Measurements from ENCODE around the gene IGFBP4. TPM values are rescaled to one million over a fixed set of nuclear protein-coding genes. Genes with fewer than 3 reads are reported as not detected.

Gene IGFBP4
- polyA plus RNA-seq, 1 of the 3 experiments (the other 2 are of a cell fraction) = 128 TPM

DNA sequence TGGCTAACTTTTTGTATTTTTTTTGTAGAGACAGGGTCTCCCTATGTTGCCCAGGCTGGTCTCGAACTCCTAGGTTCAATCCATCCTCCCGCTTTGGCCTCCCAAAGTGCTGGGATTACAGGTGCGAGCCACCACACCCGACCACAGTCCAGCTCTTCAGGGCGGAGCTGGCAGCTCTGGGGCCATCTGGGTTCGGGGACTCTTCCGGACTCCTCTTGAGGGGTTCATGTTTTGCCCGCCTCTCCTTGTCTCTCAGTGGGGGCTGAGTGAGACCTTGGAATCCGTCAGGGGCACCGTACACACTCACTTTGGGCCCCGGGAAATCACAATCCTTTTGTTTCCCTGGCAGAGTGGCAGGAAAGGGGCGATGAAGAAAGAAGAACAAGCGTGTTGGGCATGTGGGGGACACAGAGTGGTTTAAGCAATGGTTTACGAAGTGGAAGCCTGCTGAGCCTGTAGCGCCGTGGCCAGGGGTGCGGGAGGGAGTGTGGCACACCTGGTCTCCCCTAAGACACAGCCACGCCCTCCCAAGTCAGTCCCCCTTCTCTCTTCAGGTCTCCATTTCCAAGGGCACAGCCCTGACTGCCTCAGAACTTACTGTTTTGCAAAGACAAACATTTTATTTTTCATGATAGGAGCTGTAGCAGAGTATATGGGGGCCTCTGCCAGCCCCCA, 32.1 kb downstream of the IGFBP4 start (continued):
- TF ChIP-seq, protein P1, sequence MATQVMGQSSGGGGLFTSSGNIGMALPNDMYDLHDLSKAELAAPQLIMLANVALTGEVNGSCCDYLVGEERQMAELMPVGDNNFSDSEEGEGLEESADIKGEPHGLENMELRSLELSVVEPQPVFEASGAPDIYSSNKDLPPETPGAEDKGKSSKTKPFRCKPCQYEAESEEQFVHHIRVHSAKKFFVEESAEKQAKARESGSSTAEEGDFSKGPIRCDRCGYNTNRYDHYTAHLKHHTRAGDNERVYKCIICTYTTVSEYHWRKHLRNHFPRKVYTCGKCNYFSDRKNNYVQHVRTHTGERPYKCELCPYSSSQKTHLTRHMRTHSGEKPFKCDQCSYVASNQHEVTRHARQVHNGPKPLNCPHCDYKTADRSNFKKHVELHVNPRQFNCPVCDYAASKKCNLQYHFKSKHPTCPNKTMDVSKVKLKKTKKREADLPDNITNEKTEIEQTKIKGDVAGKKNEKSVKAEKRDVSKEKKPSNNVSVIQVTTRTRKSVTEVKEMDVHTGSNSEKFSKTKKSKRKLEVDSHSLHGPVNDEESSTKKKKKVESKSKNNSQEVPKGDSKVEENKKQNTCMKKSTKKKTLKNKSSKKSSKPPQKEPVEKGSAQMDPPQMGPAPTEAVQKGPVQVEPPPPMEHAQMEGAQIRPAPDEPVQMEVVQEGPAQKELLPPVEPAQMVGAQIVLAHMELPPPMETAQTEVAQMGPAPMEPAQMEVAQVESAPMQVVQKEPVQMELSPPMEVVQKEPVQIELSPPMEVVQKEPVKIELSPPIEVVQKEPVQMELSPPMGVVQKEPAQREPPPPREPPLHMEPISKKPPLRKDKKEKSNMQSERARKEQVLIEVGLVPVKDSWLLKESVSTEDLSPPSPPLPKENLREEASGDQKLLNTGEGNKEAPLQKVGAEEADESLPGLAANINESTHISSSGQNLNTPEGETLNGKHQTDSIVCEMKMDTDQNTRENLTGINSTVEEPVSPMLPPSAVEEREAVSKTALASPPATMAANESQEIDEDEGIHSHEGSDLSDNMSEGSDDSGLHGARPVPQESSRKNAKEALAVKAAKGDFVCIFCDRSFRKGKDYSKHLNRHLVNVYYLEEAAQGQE (IDR thresholded peaks at IDR 0.05; ENCODE audit: low read depth, low read length) = no peak
- TF ChIP-seq EZH2phosphoT487 (IDR thresholded peaks at IDR 0.05; ENCODE audit: borderline replicate concordance, low read depth) (no peak), EP300 (IDR thresholded peaks at IDR 0.05; ENCODE audit: borderline replicate concordance in 1 of 2, low read depth in 1 of 2, low read length in 1 of 2) (no peak)

DNA sequence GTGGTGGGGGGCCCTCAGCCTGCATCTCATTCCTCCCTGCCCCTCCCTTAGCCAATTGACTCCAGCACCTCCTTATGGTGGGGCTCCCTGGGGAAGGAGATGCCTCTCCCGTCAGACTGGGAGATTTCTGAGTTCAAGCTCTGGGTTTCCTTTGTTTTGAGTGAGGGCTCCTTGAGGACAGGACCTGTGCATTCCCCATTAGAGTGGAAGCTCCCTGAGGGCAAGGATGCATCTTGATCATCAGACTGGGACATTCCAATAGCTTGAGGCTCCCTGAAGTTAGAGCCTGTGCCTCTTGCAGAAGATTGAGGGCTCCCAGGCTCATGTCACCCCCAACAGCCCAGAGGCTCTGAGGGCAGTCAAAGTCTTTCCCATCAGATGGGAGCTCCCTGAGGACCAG, 34.5 kb downstream of the IGFBP4 start:
- H3F3A ChIP-seq (replicated peaks; ENCODE audit: insufficient read depth) = no peaks in the 10 kb centered on the region
- H3K9me2 ChIP-seq = no peaks in the 10 kb centered on the region
- 86% methylated on average over 1 of the region's 1 CpG for WGBS (ENCODE audit: low lambda C conversion rate)
- no peak overlapping the region for H3K27ac ChIP-seq (ENCODE audit: low read depth in 2 of 2, low read length in 1 of 2)
- no peaks in the 10 kb centered on the region for H3K27me3 ChIP-seq (ENCODE audit: insufficient read depth)
- no peak overlapping the region for H3K4me2 ChIP-seq
- no peaks in the 10 kb centered on the region for H4K20me1 ChIP-seq (ENCODE audit: insufficient read depth)
- DNase-seq = no peak
- no peak overlapping the region for H2AFZ ChIP-seq (ENCODE audit: low read depth)
- H3K9ac ChIP-seq = no peak overlapping the region
- H3K79me2 ChIP-seq (ENCODE audit: insufficient read depth) = no peaks in the 10 kb centered on the region
- H3K9me3 ChIP-seq = no peaks in the 10 kb centered on the region
- TF ChIP-seq, protein P2, sequence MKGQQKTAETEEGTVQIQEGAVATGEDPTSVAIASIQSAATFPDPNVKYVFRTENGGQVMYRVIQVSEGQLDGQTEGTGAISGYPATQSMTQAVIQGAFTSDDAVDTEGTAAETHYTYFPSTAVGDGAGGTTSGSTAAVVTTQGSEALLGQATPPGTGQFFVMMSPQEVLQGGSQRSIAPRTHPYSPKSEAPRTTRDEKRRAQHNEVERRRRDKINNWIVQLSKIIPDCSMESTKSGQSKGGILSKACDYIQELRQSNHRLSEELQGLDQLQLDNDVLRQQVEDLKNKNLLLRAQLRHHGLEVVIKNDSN (IDR thresholded peaks at IDR 0.05; ENCODE audit: borderline replicate concordance, low read depth) = no peak
- TF ChIP-seq RAD21 (IDR thresholded peaks at IDR 0.05; ENCODE audit: low read length) = no peak
- no peak for TF ChIP-seq ELF1 (IDR thresholded peaks at IDR 0.05)
- no peak for TF ChIP-seq NRF1 (IDR thresholded peaks at IDR 0.05; ENCODE audit: low read depth, low read length)
- TF ChIP-seq JUND (IDR thresholded peaks at IDR 0.05) = no peak
- no peak for TF ChIP-seq POLR2AphosphoS5 (IDR thresholded peaks at IDR 0.05; ENCODE audit: low read depth, low read length)
- no peak for TF ChIP-seq SMC3 (IDR thresholded peaks at IDR 0.05; ENCODE audit: low read depth, low read length)
- no peak for TF ChIP-seq SIN3A (IDR thresholded peaks at IDR 0.05; ENCODE audit: borderline replicate concordance, low read depth, low read length)
- TF ChIP-seq GATA2 (CRISPR knock-in tag; IDR thresholded peaks at IDR 0.05) = no peak
- TF ChIP-seq, protein P3, sequence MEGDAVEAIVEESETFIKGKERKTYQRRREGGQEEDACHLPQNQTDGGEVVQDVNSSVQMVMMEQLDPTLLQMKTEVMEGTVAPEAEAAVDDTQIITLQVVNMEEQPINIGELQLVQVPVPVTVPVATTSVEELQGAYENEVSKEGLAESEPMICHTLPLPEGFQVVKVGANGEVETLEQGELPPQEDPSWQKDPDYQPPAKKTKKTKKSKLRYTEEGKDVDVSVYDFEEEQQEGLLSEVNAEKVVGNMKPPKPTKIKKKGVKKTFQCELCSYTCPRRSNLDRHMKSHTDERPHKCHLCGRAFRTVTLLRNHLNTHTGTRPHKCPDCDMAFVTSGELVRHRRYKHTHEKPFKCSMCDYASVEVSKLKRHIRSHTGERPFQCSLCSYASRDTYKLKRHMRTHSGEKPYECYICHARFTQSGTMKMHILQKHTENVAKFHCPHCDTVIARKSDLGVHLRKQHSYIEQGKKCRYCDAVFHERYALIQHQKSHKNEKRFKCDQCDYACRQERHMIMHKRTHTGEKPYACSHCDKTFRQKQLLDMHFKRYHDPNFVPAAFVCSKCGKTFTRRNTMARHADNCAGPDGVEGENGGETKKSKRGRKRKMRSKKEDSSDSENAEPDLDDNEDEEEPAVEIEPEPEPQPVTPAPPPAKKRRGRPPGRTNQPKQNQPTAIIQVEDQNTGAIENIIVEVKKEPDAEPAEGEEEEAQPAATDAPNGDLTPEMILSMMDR (IDR thresholded peaks at IDR 0.05) = no peak
- TF ChIP-seq, protein P4, sequence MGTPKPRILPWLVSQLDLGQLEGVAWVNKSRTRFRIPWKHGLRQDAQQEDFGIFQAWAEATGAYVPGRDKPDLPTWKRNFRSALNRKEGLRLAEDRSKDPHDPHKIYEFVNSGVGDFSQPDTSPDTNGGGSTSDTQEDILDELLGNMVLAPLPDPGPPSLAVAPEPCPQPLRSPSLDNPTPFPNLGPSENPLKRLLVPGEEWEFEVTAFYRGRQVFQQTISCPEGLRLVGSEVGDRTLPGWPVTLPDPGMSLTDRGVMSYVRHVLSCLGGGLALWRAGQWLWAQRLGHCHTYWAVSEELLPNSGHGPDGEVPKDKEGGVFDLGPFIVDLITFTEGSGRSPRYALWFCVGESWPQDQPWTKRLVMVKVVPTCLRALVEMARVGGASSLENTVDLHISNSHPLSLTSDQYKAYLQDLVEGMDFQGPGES (IDR thresholded peaks at IDR 0.05; ENCODE audit: low read depth, low read length) = no peak
- TF ChIP-seq FOXJ3 (CRISPR knock-in tag; IDR thresholded peaks at IDR 0.05) = no peak
- TF ChIP-seq, protein P5, sequence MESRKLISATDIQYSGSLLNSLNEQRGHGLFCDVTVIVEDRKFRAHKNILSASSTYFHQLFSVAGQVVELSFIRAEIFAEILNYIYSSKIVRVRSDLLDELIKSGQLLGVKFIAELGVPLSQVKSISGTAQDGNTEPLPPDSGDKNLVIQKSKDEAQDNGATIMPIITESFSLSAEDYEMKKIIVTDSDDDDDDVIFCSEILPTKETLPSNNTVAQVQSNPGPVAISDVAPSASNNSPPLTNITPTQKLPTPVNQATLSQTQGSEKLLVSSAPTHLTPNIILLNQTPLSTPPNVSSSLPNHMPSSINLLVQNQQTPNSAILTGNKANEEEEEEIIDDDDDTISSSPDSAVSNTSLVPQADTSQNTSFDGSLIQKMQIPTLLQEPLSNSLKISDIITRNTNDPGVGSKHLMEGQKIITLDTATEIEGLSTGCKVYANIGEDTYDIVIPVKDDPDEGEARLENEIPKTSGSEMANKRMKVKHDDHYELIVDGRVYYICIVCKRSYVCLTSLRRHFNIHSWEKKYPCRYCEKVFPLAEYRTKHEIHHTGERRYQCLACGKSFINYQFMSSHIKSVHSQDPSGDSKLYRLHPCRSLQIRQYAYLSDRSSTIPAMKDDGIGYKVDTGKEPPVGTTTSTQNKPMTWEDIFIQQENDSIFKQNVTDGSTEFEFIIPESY (IDR thresholded peaks at IDR 0.05; ENCODE audit: borderline replicate concordance, low read depth) = no peak
- TF ChIP-seq NFIC (IDR thresholded peaks at IDR 0.05; ENCODE audit: borderline replicate concordance) = no peak
- TF ChIP-seq, protein P6, sequence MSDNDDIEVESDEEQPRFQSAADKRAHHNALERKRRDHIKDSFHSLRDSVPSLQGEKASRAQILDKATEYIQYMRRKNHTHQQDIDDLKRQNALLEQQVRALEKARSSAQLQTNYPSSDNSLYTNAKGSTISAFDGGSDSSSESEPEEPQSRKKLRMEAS (IDR thresholded peaks at IDR 0.05; ENCODE audit: low read depth) = no peak
- ChIA-PET POLR2A (no interaction called here), CTCF (interaction anchor here (2.1 to 9.6 kb wide), 8 partner anchors 11 to 85 kb away, joined by 12 to 253 read pairs (median 91); partner anchors contain the start of genes IGFBP4 and TOP2A)
- H3K36me3 ChIP-seq (replicated peaks in 1 of 2; ENCODE audit: control insufficient read depth in 1 of 2, insufficient read depth in 2 of 2, low read length in 1 of 2) = no peaks in the 10 kb centered on the region
- no peak overlapping the region for H3K4me3 ChIP-seq (ENCODE audit: low read depth in 2 of 2, low read length in 1 of 2)
- H3K4me1 ChIP-seq (ENCODE audit: control insufficient read depth in 1 of 2, insufficient read depth in 2 of 2, low read depth in 1 of 2, low read length in 1 of 2) = peaks cover 0 to 6% of the 10 kb centered on the region in 2 experiments; a peak in 1 of 4 replicates
